ENCODE data around the gene AP3B1. TPM values are rescaled to one million over a fixed set of nuclear protein-coding genes. Genes with fewer than 3 reads are reported as not detected.

The AP3B1 gene
- total and polyA plus RNA-seq, 2 of the 8 experiments (the other 6 are each of a cell fraction or from before 2014, with no cell fraction given) = 45.8 to 48.3 TPM

- FAIRE-seq (no peak), DNase-seq (ENCODE audit: low read depth in 1 of 2, low spot score in 2 of 2) (no peak)
- Histone ChIP-seq H4K5ac (ENCODE audit: insufficient read length, low read depth, low read length) (no peak overlapping the region), H3K18ac (ENCODE audit: extremely low read depth, low read length) (no peak overlapping the region), H3K36me3 (ENCODE audit: control insufficient read depth in 2 of 4, insufficient read depth in 4 of 4, low read length in 3 of 4) (peaks cover 0 to 4% (median under 1%) of the 10 kb centered on the region in 4 experiments; a peak in 2 of 8 replicates), H3K56ac (replicated peaks; ENCODE audit: insufficient read length, low read depth, low read length) (no peak overlapping the region), H4K8ac (ENCODE audit: extremely low read depth, insufficient read depth, low read length) (no peak overlapping the region), H3K23ac (ENCODE audit: insufficient read length) (no peak overlapping the region), H2BK15ac (ENCODE audit: low read length) (no peak overlapping the region), H2BK120ac (replicated peaks; ENCODE audit: low read depth, low read length) (no peak overlapping the region), H3K4me2 (ENCODE audit: insufficient read depth in 1 of 2, low read depth in 2 of 2, low read length in 2 of 2) (no peak overlapping the region), H4K91ac (replicated peaks; ENCODE audit: insufficient read length, low read length) (no peak overlapping the region), H3K9me3 (ENCODE audit: insufficient read depth in 2 of 2, low read depth in 1 of 2, low read length in 1 of 2) (no peaks in the 10 kb centered on the region), H3K27ac (ENCODE audit: low read depth, low read length) (no peak overlapping the region), H2AFZ (ENCODE audit: low read length) (no peak overlapping the region), H3K9ac (replicated peaks in 1 of 4; ENCODE audit: extremely low read depth in 1 of 4, low read depth in 3 of 4, low read length in 3 of 4) (no peak overlapping the region), H3K4me1 (replicated peaks in 1 of 4; ENCODE audit: control insufficient read depth in 3 of 4, insufficient read depth in 4 of 4, low read length in 3 of 4) (no peaks in the 10 kb centered on the region), H2AK5ac (ENCODE audit: low read depth, low read length) (no peak overlapping the region), H3K4me3 (ENCODE audit: extremely low read depth in 1 of 4, insufficient read depth in 2 of 4, low read depth in 3 of 4, low read length in 4 of 4) (no peak overlapping the region), H3K14ac (ENCODE audit: insufficient read length) (no peak overlapping the region), H3K27me3 (replicated peaks in 1 of 4; ENCODE audit: control insufficient read depth in 3 of 4, extremely low read depth in 1 of 4, insufficient read depth in 3 of 4, low read length in 3 of 4) (no peaks in the 10 kb centered on the region), H3K79me2 (ENCODE audit: control insufficient read depth in 1 of 2, insufficient read depth in 2 of 2, low read length in 2 of 2) (no peaks in the 10 kb centered on the region), H3K23me2 (ENCODE audit: low read depth, low read length) (no peaks in the 10 kb centered on the region), H2BK12ac (ENCODE audit: low read depth, low read length) (no peak overlapping the region), H4K20me1 (replicated peaks in 1 of 2; ENCODE audit: control insufficient read depth in 1 of 2, insufficient read depth in 2 of 2, low read length in 2 of 2) (no peaks in the 10 kb centered on the region), H3K79me1 (ENCODE audit: low read depth, low read length) (no peaks in the 10 kb centered on the region), H3K4ac (replicated peaks; ENCODE audit: insufficient read length, low read depth, low read length) (no peak overlapping the region), H2BK20ac (ENCODE audit: low read length) (no peak overlapping the region), H2BK5ac (ENCODE audit: low read depth, low read length) (no peak overlapping the region)
- TF ChIP-seq TCF12 (IDR thresholded peaks at IDR 0.05; ENCODE audit: low read depth, low read length) (no peak), KDM4A (IDR thresholded peaks at IDR 0.05; ENCODE audit: low read depth, low read length, severe bottlenecking) (no peak), RXRA (IDR thresholded peaks at IDR 0.05; ENCODE audit: insufficient read depth, low read depth, low read length) (no peak), TAF7 (optimal IDR thresholded peaks at IDR 0.05; ENCODE audit: borderline replicate concordance, low read depth, low read length) (no peak), EZH2 (IDR thresholded peaks at IDR 0.05; ENCODE audit: low read depth, low read length, severe bottlenecking) (no peak), PHF8 (conservative IDR thresholded peaks at IDR 0.05; ENCODE audit: low read depth, low read length) (no peak)
- WGBS, 2 experiments (ENCODE audit: extremely low coverage in 1 of 2, insufficient coverage in 1 of 2, insufficient read length in 1 of 2, insufficient replicate concordance in 2 of 2, low coverage in 1 of 2, low lambda C conversion rate in 2 of 2, missing lambda C conversion rate in 1 of 2) = 94% methylated on average over 1 of the region's 1 CpG; no CpG with 5 or more reads in 1 of the 2 experiments
- POLR2A ChIA-PET (ENCODE audit: partially characterized antibody) = interaction anchor here (1.0 kb wide), 1 partner anchor 31 kb away, joined by 3 read pairs; no protein-coding TSS in a partner anchor
- CTCF ChIA-PET (ENCODE audit: partially characterized antibody) = interaction anchor here (2.7 kb wide), 1 partner anchor 31 kb away, joined by 7 read pairs; no protein-coding TSS in a partner anchor
Observed at GRCh38 chr5:78221467-78221866, 73.0 kb downstream of the AP3B1 start.

Data from H1 (cell line).